ENCODE data around the gene GPC4.
A peak's percentile ranks its signal among the peaks of the same experiment; 100 is the strongest.

Gene GPC4

GRCh38 chrX:133415276-133416105, at the start of gene GPC4:
Gene GPC4, minus strand, starts transcription at chrX:133415489. Its CDS starts 524 bp downstream, at chrX:133414965.
- DNase-seq (ENCODE audit: low spot score), result peak; percentile 80

GRCh38 chrX:133461231-133461630, 45.9 kb upstream of the GPC4 start:
- no peak for DNase-seq (ENCODE audit: low spot score)

- DNase-seq (ENCODE audit: low spot score), result no peak
Observed at GRCh38 chrX:133454924-133455323, 39.6 kb upstream of the GPC4 start.

- no peak for DNase-seq (ENCODE audit: low spot score)
Observed at GRCh38 chrX:133454491-133454914, 39.2 kb upstream of the GPC4 start.

GRCh38 chrX:133448512-133449076, 33.3 kb upstream of the GPC4 start:
- DNase-seq (ENCODE audit: low spot score), result peak; percentile 17

GRCh38 chrX:133444952-133445831, 29.9 kb upstream of the GPC4 start:
- DNase-seq (ENCODE audit: low spot score), result no peak

GRCh38 chrX:133444196-133444595, 28.9 kb upstream of the GPC4 start:
- no peak for DNase-seq (ENCODE audit: low spot score)

GRCh38 chrX:133440797-133441163, 25.5 kb upstream of the GPC4 start:
- DNase-seq (ENCODE audit: low spot score), result no peak

GRCh38 chrX:133440081-133440796, 24.9 kb upstream of the GPC4 start:
- DNase-seq (ENCODE audit: low spot score), result no peak

GRCh38 chrX:133437766-133438165, 22.5 kb upstream of the GPC4 start:
- DNase-seq (ENCODE audit: low spot score), result no peak

GRCh38 chrX:133437356-133437755, 22.1 kb upstream of the GPC4 start:
- DNase-seq (ENCODE audit: low spot score), result no peak

GRCh38 chrX:133435544-133436124, 20.3 kb upstream of the GPC4 start:
- no peak for DNase-seq (ENCODE audit: low spot score)

GRCh38 chrX:133434197-133434820, 19.0 kb upstream of the GPC4 start:
- DNase-seq (ENCODE audit: low spot score), result no peak

- DNase-seq (ENCODE audit: low spot score), result no peak
Observed at GRCh38 chrX:133419911-133420310, 4.6 kb upstream of the GPC4 start.

GRCh38 chrX:133418588-133418987, 3.3 kb upstream of the GPC4 start:
- no peak for DNase-seq (ENCODE audit: low spot score)

GRCh38 chrX:133417364-133417763, 2.1 kb upstream of the GPC4 start:
- no peak for DNase-seq (ENCODE audit: low spot score)

GRCh38 chrX:133414406-133415275, 648 bp downstream of the GPC4 start:
- DNase-seq (ENCODE audit: low spot score), result peak; percentile 31

GRCh38 chrX:133413218-133413925, 1.9 kb downstream of the GPC4 start:
- no peak for DNase-seq (ENCODE audit: low spot score)

GRCh38 chrX:133412665-133413064, 2.6 kb downstream of the GPC4 start:
- DNase-seq (ENCODE audit: low spot score), result no peak

GRCh38 chrX:133412246-133412645, 3.0 kb downstream of the GPC4 start:
- DNase-seq (ENCODE audit: low spot score), result peak; percentile 48
